ENCODE results near the gene MRPL18.
"Not testable (repeated sequence)": the region's sequence is repeated elsewhere in the genome, so short reads cannot be mapped to it uniquely, and the experiment has no call there.

MRPL18 gene

DNA sequence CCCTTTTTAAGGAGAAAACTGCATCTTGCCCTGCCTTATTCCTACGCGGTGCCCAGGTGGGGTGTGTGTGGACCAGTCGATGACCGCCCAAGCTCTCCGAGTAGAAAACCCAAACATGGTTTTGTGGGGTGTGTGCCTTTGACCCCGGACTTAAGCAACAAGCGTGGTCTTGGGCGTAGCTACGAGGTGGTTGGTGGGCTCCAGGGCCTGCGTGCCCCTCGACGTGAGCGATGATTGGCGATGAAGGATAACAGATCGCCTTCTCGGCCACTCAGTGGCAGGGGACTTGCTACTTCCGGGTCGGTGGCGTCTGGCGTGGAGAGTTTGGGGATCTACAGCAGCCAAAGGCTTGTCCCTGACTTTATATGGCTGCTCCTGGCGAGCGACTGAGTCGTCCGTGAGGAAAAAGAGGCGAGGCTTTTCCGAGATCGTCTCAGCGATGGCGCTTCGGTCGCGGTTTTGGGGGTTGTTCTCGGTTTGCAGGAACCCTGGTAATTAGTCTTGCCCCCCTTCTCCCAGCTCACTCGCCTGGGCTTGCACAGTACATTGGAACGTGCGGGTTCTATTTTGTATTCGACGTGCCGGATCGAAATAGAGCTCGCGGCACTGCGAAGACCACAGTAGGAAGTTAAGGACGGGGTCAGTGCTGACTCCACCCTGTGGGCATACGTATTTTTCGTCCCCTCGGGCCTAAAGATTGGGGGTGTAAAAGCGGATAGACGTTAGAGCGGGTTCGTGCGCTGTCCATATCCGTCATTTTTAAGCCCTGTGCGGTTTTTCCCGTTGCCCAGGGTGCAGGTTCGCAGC lies at the start of gene MRPL18:
Gene MRPL18, plus strand, starts transcription at position 319 of the 807 bp plus-strand sequence. Its CDS starts 121 bp downstream, at position 440.
- DNase-seq, result peak; percentile 83 to 95

- DNase-seq, result no peak
Observed at GRCh38 chr6:159742165-159742564, 48.1 kb upstream of the MRPL18 start.

- DNase-seq, result no peak
Observed at GRCh38 chr6:159745081-159745480, 45.2 kb upstream of the MRPL18 start.

GRCh38 chr6:159746759-159747158 lies 43.5 kb upstream of the MRPL18 start:
- DNase-seq, result no peak

- DNase-seq, result not testable (repeated sequence)
Observed at GRCh38 chr6:159748127-159748526, 42.1 kb upstream of the MRPL18 start.

GRCh38 chr6:159751448-159751847 lies 38.8 kb upstream of the MRPL18 start:
- DNase-seq, result no peak

DNA sequence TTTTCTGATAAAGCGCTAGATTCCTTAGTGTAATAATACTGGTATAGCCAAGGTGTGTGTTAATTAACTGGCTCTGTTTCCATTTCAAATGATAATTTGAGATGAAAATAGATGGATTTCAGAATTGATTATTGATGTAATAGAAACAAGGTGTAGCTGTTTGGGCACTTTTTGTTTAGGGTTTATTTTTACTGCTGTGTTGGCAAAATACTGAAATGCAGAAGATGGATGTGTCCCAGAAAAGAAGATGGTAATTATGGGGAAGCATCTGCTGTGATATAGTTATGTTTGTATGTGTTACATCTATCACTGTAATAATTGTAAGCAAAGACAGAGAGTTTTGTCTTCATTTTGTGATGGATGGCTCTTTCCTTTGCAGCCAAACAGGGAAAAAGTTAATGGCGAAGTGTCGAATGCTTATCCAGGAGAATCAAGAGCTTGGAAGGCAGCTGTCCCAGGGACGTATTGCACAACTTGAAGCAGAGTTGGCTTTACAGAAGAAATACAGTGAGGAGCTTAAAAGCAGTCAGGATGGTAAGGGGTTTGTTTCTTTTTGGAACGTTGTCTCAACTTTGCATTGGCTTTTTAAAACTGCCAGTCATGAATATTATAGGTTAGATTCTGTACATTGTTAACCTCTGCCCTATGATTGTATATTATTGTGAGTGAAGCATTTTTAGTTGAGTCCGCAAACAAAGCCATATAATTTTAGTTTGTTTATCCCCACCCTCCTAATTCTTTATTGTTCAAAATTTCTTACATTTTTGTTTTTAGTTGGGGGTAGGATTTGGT lies 37.0 kb upstream of the MRPL18 start:
- DNase-seq, result no peak

GRCh38 chr6:159754401-159754800 lies 35.9 kb upstream of the MRPL18 start:
- DNase-seq, result no peak

- DNase-seq, result no peak
Observed at GRCh38 chr6:159754959-159755914, 35.0 kb upstream of the MRPL18 start.

GRCh38 chr6:159756508-159756907 lies 33.8 kb upstream of the MRPL18 start:
- no peak for DNase-seq

DNA sequence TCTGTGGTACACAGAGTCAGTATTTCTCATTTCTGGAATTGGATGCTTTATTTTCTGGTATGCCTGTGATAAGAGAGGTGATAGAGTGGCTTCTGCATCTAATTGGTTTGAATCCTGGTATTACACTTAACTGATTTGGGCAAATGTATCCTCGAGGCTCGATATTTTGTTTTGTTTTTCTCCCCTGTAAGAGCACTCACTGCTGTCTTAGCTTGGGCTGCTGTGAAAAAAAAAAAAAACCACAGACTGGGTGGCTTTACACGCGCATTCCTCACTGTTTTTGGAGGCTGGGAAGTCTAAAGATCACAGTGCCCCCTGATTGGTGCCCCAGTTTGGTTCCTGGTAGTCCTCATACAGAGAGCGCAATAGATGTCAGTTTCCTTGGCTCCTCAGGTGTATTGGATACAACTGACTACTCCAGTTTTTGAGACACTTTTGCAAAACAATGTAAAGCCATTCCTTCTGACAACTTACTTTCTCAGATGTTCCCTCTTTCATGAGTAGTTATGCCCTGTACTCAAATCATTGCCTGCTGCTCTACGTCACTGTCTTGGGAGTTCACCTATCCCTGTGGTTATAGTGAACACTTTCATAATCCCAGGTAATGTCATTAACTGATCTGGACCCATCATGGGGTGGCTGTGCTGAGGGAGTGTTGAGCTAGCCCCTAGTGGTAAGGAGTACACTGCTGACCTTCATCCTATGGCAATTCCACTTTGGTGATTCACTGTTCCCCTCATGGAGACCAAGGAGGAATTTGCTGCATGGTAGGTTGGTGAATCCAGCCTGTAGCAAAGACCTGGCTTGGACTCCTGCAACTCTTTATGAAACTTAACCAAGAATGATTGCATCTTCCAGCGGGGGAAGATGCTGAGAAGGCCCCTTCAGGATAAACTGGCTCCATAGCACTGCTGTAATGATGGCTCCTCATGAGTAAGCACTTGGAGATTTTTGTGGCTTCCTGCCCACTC lies 32.0 kb upstream of the MRPL18 start:
- no peak for DNase-seq

- no peak for DNase-seq
Observed at GRCh38 chr6:159759645-159760044, 30.6 kb upstream of the MRPL18 start.

GRCh38 chr6:159760602-159761057 lies 29.6 kb upstream of the MRPL18 start:
- DNase-seq, result no peak

DNA sequence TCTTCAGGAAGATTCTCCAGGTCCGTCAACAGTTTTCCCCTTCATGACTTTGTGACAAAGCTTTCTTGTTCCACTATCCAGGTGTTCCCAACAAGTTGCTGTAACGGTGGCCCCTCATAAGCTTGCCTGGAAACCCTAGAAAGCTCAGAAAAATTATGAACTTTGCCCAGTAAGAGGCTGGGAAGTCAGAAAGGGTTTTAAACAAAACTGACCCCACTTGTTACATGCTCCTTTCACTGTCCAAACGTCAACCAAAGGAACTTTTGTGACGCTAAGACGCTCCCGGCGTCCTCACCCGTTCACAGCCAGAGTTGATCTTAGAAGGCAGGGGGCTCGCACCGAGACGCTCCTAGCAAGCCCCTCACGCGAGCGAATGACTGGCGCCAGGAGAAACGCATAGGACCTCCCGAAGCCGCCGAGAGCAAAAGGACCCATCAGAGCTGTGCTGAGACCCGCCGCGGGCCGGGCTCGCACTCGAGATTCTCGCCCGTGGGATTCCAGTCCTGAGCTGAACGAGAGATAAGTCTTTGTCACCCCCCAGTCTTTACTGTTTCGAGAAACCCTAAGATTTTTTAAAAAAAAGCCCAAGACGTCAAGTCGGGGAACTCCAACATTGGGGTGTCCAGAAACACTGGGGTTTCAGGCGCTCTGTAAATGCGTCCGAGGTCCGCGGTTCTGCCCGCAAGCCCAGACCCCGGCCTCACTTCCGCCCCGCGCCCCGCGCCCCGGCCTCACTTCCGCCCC lies 29.0 kb upstream of the MRPL18 start:
- no peak for DNase-seq

DNA sequence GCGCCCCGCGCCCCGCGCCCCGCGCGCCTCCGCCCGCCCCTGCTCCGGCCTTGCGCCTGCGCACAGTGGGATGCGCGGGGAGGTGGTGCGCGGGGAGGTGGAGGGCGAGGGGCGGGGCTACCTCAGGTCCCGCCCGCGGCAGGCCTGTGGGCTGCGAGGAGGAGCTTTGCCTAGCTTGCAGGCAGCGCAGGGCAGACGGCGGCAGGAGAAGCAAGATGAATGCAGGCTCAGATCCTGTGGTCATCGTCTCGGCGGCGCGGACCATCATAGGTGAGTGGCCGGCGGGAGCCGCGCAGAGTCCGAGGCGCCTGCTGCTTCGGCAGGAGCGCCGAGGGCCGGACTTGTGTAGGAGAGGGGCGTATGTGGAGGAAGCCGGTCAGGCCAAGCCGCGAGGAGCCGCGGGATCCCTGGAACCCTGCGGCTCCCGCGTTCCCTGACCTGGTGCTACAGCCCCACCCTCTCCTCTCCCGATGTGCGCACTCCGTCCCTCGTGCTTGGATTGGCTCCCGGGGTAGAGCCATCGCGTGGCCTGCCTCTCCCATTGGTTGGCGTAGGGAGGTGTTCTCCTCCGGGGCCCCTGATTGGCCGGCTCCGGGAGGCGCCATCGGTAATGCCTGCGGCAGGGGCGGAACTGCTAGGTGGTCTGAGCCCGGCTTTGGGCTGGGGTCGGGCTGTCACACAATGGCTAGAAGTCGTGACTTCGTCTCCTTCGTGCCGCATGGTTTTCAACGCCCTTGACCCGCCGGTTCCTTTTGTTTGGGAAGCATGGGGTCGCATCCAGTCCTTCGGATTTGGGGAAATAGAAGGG lies 28.2 kb upstream of the MRPL18 start, which contains the start of gene ACAT2:
Gene ACAT2, plus strand, starts transcription at position 173 of the 808 bp plus-strand sequence. Its CDS starts 43 bp downstream, at position 216.
- DNase-seq, result peak; percentile 81 to 93

DNA sequence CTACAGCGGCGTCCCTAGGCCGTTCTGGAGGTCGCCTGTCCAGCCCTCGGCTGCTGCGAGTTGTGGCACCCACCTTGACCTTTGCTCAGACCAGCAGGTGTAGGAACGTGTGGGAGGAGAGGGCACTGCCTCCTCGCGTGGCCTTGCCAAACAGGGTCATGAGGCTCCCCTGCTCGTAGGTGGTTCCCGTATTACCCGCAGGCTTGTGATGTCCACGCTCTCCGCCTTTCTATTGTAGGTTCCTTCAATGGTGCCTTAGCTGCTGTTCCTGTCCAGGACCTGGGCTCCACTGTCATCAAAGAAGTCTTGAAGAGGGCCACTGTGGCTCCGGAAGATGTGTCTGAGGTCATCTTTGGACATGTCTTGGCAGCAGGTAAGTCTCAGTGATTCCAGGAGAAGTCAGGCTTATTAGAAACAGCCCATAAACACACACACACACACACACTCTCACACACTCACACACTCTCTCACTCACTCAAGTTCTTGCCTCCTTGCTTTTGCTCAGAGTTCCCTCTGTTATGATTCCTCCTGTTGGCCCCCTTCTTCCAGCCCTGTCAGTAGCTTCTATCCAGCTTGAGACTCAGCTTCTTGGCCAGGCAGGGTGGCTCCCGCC lies 27.5 kb upstream of the MRPL18 start:
- no peak for DNase-seq

DNA sequence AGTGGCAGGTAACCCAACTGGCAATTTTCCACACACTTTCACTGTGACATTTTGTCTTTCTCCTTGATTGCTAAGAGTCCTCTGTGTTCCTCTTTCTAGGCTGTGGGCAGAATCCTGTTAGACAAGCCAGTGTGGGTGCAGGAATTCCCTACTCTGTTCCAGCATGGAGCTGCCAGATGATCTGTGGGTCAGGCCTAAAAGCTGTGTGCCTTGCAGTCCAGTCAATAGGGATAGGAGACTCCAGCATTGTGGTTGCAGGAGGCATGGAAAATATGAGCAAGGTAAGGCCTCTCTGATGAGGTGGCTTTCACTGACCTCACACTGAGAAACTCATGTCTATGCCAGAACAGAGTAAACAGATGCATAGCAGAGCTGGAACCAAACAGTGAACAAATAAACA lies 23.4 kb upstream of the MRPL18 start:
- DNase-seq, result no peak

- DNase-seq, result no peak
Observed at GRCh38 chr6:159769470-159769869, 20.8 kb upstream of the MRPL18 start.

DNA sequence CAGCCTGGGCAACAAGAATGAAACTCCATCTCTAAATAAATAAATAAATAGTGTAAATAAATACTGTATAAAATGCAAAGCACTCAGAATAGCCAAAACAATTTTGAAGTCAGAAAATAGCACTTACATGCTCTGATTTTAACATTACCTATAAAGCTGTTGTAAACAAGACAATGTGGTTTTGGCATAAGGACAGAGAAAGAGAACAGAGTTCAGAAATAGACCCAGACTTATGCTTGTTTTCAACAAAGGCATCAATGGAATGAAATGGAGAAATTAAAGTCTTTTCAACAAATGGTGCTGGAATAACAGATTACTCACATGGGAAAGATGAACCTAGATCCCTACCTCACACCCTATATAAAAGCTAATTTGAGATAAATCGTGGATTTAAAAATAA lies 18.1 kb upstream of the MRPL18 start:
- DNase-seq, result no peak
